Retinal pigment epithelial cell (primary cell): ENCODE results near the gene PAPOLB.

ENCODE experiments used
- DNase-seq: peaks from one replicate; pipeline ENCODE4 v3.0.0-alpha.2; 2010; ENCODE audit warnings: low read depth
- H3K4me3 ChIP-seq: 2 replicates; pipeline ENCODE4 v1.5.1; 2011; ENCODE audit warnings: mild to moderate bottlenecking, low read length, control low read depth, moderate library complexity
- CTCF ChIP-seq: conservative IDR thresholded peaks from 2 replicates; pipeline ENCODE4 v1.5.1; 2011; ENCODE audit warnings: low read depth, low read length, control low read depth, inconsistent platforms

Gene PAPOLB

GRCh38 chr7:4836206-4836661, 25.6 kb downstream of the PAPOLB start:
- no peak for TF ChIP-seq CTCF
- no peak for DNase-seq
- H3K4me3 ChIP-seq, result no peak overlapping the region

- DNase-seq, result no peak
- no peak overlapping the region for H3K4me3 ChIP-seq
- TF ChIP-seq CTCF, result no peak
Measured at GRCh38 chr7:4835398-4836205, 26.2 kb downstream of the PAPOLB start.

GRCh38 chr7:4834601-4835397, 27.0 kb downstream of the PAPOLB start:
- no peak overlapping the region for H3K4me3 ChIP-seq
- no peak for DNase-seq
- no peak for TF ChIP-seq CTCF

- H3K4me3 ChIP-seq, result no peak overlapping the region
- no peak for TF ChIP-seq CTCF
- no peak for DNase-seq
Measured at GRCh38 chr7:4833691-4834600, 27.9 kb downstream of the PAPOLB start.

- no peak for DNase-seq
- H3K4me3 ChIP-seq, result no peak overlapping the region
- TF ChIP-seq CTCF, result no peak
Measured at GRCh38 chr7:4833176-4833575, 28.7 kb downstream of the PAPOLB start.

GRCh38 chr7:4832711-4833110, 29.1 kb downstream of the PAPOLB start:
- no peak for TF ChIP-seq CTCF
- DNase-seq, result no peak
- no peak overlapping the region for H3K4me3 ChIP-seq
